SJSA1 (cell line): Measurements from ENCODE around the gene EMP1. TPM values are rescaled to one million over a fixed set of nuclear protein-coding genes. Genes with fewer than 3 reads are reported as not detected.
A peak's percentile ranks its signal among the peaks of the same experiment; 100 is the strongest.
"Not testable (repeated sequence)": the region's sequence is repeated elsewhere in the genome, so short reads cannot be mapped to it uniquely, and the experiment has no call there.

Experiments used
- DNase-seq, 2 experiments: peaks; one replicate each; pipeline ENCODE4 v3.0.0-alpha.2; 2015 to 2020; ENCODE audit warnings: low spot score in 2 of 2, low read depth in 1 of 2
- H3K27ac ChIP-seq: fragments of 250-450 bp; sonication (Bioruptor Pico); 2 replicates; pipeline ENCODE4 v1.5.1; 2020; ENCODE audit warnings: mild to moderate bottlenecking, moderate library complexity
- H3K27me3 ChIP-seq: fragments of 250-450 bp; sonication (Bioruptor Pico); replicated peaks from 2 replicates; pipeline ENCODE4 v1.5.1; 2020; ENCODE audit warnings: mild to moderate bottlenecking, moderate library complexity
- H3K36me3 ChIP-seq: fragments of 250-450 bp; sonication (Bioruptor Pico); 2 replicates; pipeline ENCODE4 v1.5.1; 2020; ENCODE audit warnings: mild to moderate bottlenecking
- H3K4me1 ChIP-seq: fragments of 250-450 bp; sonication (Bioruptor Pico); replicated peaks from 2 replicates; pipeline ENCODE4 v1.6.1; 2021; ENCODE audit warnings: mild to moderate bottlenecking
- H3K4me3 ChIP-seq: fragments of 250-450 bp; sonication (Bioruptor Pico); 2 replicates; pipeline ENCODE4 v1.5.1; 2020; ENCODE audit warnings: mild to moderate bottlenecking
- H3K9me3 ChIP-seq: fragments of 250-450 bp; sonication (Bioruptor Pico); replicated peaks from 2 replicates; pipeline ENCODE4 v1.5.1; 2020; ENCODE audit warnings: mild to moderate bottlenecking
- total RNA-seq: library from RNA; depleted of rRNA; stranded (reverse); fragments of >200 nt; shearing (Covaris generic); gene quantifications from 2 replicates; pipeline ENCODE4 v1.2.3, GENCODE V29; 2014; rRNA removed

EMP1 gene
- total RNA-seq, 1 experiment from 2014 or later = 159 TPM

GRCh38 chr12:13253966-13254760, 57.6 kb downstream of the EMP1 start:
- H3K9me3 ChIP-seq = no peaks in the 10 kb centered on the region
- no peak for DNase-seq
- H3K36me3 ChIP-seq = no peaks in the 10 kb centered on the region
- no peak overlapping the region for H3K4me3 ChIP-seq
- H3K4me1 ChIP-seq = peaks cover 21% of the 10 kb centered on the region
- H3K27me3 ChIP-seq = no peaks in the 10 kb centered on the region
- H3K27ac ChIP-seq = no peak overlapping the region

- Histone ChIP-seq H3K36me3 (no peaks in the 10 kb centered on the region), H3K4me1 (peaks cover 9% of the 10 kb centered on the region), H3K27me3 (no peaks in the 10 kb centered on the region), H3K9me3 (no peaks in the 10 kb centered on the region), H3K27ac (no peak overlapping the region), H3K4me3 (peak overlapping the region; percentile 24)
- DNase-seq = peak; percentile 93 to 94
Observed at GRCh38 chr12:13255792-13256691, 59.5 kb downstream of the EMP1 start.

- H3K4me3 ChIP-seq = no peak overlapping the region
- peaks cover 5% of the 10 kb centered on the region for H3K4me1 ChIP-seq
- H3K9me3 ChIP-seq = no peaks in the 10 kb centered on the region
- no peaks in the 10 kb centered on the region for H3K36me3 ChIP-seq
- DNase-seq = no peak
- H3K27me3 ChIP-seq = no peaks in the 10 kb centered on the region
- no peak overlapping the region for H3K27ac ChIP-seq
Observed at GRCh38 chr12:13256692-13257045, 60.1 kb downstream of the EMP1 start.

GRCh38 chr12:13257356-13257875, 60.9 kb downstream of the EMP1 start:
- Histone ChIP-seq H3K36me3 (no peaks in the 10 kb centered on the region), H3K27ac (no peak overlapping the region), H3K9me3 (no peaks in the 10 kb centered on the region), H3K4me3 (no peak overlapping the region), H3K27me3 (no peaks in the 10 kb centered on the region), H3K4me1 (peaks cover 5% of the 10 kb centered on the region)
- DNase-seq = no peak

- DNase-seq = no peak
- Histone ChIP-seq H3K27ac (no peak overlapping the region), H3K4me1 (peaks cover 5% of the 10 kb centered on the region)
Observed at GRCh38 chr12:13258197-13258596, 61.7 kb downstream of the EMP1 start.

GRCh38 chr12:13258717-13259119, 62.2 kb downstream of the EMP1 start:
- Histone ChIP-seq H3K27ac (no peak overlapping the region), H3K4me1 (peaks cover 5% of the 10 kb centered on the region), H3K9me3 (no peaks in the 10 kb centered on the region), H3K27me3 (no peaks in the 10 kb centered on the region), H3K36me3 (no peaks in the 10 kb centered on the region), H3K4me3 (no peak overlapping the region)
- DNase-seq = no peak

More at GRCh38 chr12:13258197-13258596, 61.7 kb downstream of the EMP1 start:
- Histone ChIP-seq H3K36me3 (no peaks in the 10 kb centered on the region), H3K4me3 (no peak overlapping the region), H3K9me3 (no peaks in the 10 kb centered on the region), H3K27me3 (no peaks in the 10 kb centered on the region)

GRCh38 chr12:13259625-13260024, 63.1 kb downstream of the EMP1 start:
- not testable (repeated sequence) for H3K27me3 ChIP-seq, H3K4me1 ChIP-seq, H3K27ac ChIP-seq, H3K4me3 ChIP-seq, H3K9me3 ChIP-seq, DNase-seq, H3K36me3 ChIP-seq

GRCh38 chr12:13267826-13268225, 71.3 kb downstream of the EMP1 start:
- not testable (repeated sequence) for H3K27ac ChIP-seq, DNase-seq, H3K9me3 ChIP-seq, H3K36me3 ChIP-seq, H3K4me1 ChIP-seq, H3K4me3 ChIP-seq
- peaks cover 14% of the 10 kb centered on the region for H3K27me3 ChIP-seq

- Histone ChIP-seq H3K4me1 (peaks cover 4% of the 10 kb centered on the region), H3K4me3 (no peak overlapping the region), H3K36me3 (no peaks in the 10 kb centered on the region), H3K27me3 (peaks cover 21% of the 10 kb centered on the region), H3K9me3 (no peaks in the 10 kb centered on the region), H3K27ac (no peak overlapping the region)
- DNase-seq = no peak
Observed at GRCh38 chr12:13268581-13268980, 72.1 kb downstream of the EMP1 start.

Other genes starting within 250 kb of the EMP1 start
- not detected in 2 replicates for gene GPRC5D, start 244.6 kb upstream of the EMP1 start, total RNA-seq
- gene HEBP1, start 196.5 kb upstream of the EMP1 start, total RNA-seq = 3.2 and 6.6 TPM in 2 replicates
- 3.5 and 6.8 TPM in 2 replicates for gene FAM234B, start 152.3 kb upstream of the EMP1 start, total RNA-seq
- 0.32 TPM in 1 of 2 replicates, not detected in the other for gene GSG1, start 93.1 kb upstream of the EMP1 start, total RNA-seq